Measurements from ENCODE around the gene VIPR2. TPM values are rescaled to one million over a fixed set of nuclear protein-coding genes. Genes with fewer than 3 reads are reported as not detected.

The VIPR2 gene
- total RNA-seq, 4 donors from 2014 or later = 1.8 to 3.7 (median 2.7) TPM

DNA sequence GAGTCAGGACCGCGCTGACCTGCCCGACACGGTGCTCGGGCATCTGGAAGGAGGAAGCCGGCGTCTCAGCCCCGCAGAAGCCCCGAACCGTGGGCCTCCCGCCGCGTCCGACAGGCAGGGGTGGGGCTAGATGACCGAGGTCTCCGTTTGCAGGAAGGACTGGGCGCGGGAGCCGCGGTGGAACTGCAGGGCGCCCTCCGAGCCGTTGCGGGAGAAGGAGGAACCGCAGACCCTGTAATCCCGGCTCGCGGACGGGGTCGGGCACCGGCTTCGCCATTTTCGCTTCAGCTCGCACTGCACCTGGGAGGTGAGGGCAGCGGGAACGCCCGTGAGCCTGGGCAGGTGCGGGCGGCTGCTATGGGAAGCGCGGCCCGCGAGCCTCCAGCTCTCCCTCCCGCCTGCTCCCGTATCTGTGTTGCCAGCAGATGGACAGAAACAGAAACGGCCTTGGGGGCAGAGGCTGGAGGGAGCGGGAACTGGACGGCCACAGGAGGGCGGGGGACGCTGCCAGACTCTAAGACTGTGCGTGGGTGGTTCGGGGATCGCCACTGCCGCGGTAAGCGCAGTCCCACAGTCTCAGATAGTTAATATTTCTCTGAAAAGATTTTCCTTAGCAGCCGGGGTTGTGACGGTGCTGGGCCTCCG, 114.1 kb downstream of the VIPR2 start:
- TF ChIP-seq POLR2A (IDR thresholded peaks at IDR 0.05) = no peak
- TF ChIP-seq, protein P1, sequence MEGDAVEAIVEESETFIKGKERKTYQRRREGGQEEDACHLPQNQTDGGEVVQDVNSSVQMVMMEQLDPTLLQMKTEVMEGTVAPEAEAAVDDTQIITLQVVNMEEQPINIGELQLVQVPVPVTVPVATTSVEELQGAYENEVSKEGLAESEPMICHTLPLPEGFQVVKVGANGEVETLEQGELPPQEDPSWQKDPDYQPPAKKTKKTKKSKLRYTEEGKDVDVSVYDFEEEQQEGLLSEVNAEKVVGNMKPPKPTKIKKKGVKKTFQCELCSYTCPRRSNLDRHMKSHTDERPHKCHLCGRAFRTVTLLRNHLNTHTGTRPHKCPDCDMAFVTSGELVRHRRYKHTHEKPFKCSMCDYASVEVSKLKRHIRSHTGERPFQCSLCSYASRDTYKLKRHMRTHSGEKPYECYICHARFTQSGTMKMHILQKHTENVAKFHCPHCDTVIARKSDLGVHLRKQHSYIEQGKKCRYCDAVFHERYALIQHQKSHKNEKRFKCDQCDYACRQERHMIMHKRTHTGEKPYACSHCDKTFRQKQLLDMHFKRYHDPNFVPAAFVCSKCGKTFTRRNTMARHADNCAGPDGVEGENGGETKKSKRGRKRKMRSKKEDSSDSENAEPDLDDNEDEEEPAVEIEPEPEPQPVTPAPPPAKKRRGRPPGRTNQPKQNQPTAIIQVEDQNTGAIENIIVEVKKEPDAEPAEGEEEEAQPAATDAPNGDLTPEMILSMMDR (IDR thresholded peaks at IDR 0.05) = peak; percentile 24 to 46 (median 34)
- TF ChIP-seq POLR2AphosphoS5 (IDR thresholded peaks at IDR 0.05) = no peak
- Histone ChIP-seq H3K4me3 (peak overlapping the region; percentile 29 to 52 (median 39)), H3K27ac (peak overlapping the region; percentile 18 to 64 (median 54)), H3K9me3 (no peaks in the 10 kb centered on the region), H3K36me3 (no peaks in the 10 kb centered on the region), H3K4me1 (peaks cover 0 to 20% (median 8%) of the 10 kb centered on the region in 4 donors), H3K27me3 (peaks cover 16% of the 10 kb centered on the region)
- DNase-seq = peak; percentile 56
- in situ Hi-C loops (cut with MboI; ENCODE audit: low pct_ligation_motif_present in 1 of 4, low pct_unique_long_range_greater_than_20kb in 1 of 4, low sequenced_read_pairs in 3 of 4) = no loop called here
- intact Hi-C loops (cut with DNase I; ENCODE audit: low total_unique reads) = no loop called here
- WGBS, 2 donors (ENCODE audit: low coverage in 1 of 2) = 6% methylated on average over 51 of the region's 59 CpGs; no CpG with 5 or more reads in 1 of the 2 donors

DNA sequence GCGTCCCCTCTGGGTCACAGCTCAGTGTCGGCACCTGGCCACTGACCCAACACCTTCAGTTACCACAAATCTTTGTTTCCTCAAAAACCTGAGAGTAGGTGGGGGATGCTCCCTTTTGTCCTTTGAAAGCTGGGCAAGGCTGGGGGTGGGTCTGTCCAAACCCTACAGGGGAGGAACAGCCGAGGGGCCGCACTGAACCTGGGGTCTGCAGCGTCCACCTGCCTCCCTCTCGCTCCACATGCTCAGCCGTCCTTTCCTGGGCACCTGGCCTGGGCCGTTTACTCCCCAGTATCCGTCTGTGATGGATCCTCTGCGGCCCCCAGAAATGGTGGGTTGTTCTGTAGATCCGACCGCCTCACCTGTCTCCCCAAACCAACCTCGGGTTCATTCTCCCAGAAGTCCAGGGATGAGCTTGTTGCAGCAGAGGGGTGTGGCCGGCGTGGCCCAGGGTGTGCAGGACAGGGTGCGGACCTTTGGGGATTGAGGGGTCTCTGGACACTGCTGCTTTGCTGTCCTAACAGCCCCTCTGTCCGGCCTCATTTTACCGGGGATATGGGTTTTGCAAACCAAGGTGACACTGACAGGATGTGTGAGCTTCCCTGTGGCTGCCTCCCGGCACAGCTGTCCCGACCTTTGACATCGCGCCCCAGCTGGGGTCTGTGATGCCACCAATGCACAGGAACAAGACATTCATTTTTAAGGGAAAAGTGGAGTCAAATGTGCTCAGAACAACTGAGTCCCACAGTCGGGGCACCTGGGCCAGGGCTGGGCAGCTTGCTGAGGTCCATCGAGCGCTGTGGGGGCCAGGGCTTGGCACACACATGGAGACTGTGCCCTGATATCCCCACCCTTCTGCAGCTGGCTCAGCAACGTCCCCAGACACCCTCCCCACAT, 115.9 kb downstream of the VIPR2 start:
- WGBS, 2 donors (ENCODE audit: low coverage in 1 of 2) = 84 to 90% methylated on average over 7 to 26 of the region's 26 CpGs
- Histone ChIP-seq H3K36me3 (no peaks in the 10 kb centered on the region), H3K4me3 (no peak overlapping the region), H3K4me1 (peaks cover 0 to 20% (median 8%) of the 10 kb centered on the region in 4 donors), H3K27me3 (peaks cover 16% of the 10 kb centered on the region), H3K9me3 (no peaks in the 10 kb centered on the region), H3K27ac (no peak overlapping the region)
- intact Hi-C loops (cut with DNase I; ENCODE audit: low total_unique reads) = no loop called here
- TF ChIP-seq, protein P1 (IDR thresholded peaks at IDR 0.05) = no peak
- no peak for TF ChIP-seq EP300 (IDR thresholded peaks at IDR 0.05; ENCODE audit: low read depth)
- TF ChIP-seq POLR2A (IDR thresholded peaks at IDR 0.05) = no peak
- no peak for TF ChIP-seq POLR2AphosphoS5 (IDR thresholded peaks at IDR 0.05)
- DNase-seq = peak; percentile 7
- in situ Hi-C loops (cut with MboI; ENCODE audit: low pct_ligation_motif_present in 1 of 4, low pct_unique_long_range_greater_than_20kb in 1 of 4, low sequenced_read_pairs in 3 of 4) = no loop called here

DNA sequence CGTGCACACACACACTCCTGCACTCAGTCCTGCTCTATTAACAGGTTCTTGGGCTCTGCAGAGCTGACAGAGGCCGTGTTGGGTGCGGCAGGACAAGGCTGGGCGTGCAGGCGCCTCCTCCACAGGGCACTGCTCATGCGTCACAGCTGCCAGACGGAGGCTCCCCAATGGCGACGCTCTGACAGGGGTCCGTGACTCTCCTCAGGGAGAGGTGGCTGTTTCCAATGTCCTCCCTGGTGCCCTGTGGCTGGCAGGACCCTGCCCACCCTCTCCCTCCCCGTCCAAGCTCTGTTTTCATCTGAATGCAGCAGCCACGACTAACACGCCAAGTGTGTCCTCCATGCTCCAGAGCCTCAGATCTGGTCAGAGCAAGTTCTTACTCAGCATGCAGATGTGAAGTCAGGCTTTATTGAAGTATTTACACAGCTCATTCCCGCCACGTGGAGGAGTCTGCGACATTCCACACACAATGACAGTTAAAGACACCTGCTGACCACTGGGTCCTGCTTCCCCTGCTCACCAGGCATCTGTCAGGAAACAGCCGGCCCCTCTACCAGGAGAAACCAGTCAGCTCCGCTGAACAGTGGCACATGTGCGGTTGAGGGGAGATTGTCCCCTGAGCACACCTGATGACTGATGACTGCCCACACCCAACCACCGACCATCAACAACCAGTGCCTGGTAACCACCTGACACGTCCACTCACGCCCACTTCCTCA, 116.7 kb downstream of the VIPR2 start:
- no peak overlapping the region for H3K27ac ChIP-seq

More for the DNA sequence above, 116.7 kb downstream of the VIPR2 start:
- Histone ChIP-seq H3K4me1 (peaks cover 0 to 20% (median 8%) of the 10 kb centered on the region in 4 donors), H3K9me3 (no peaks in the 10 kb centered on the region), H3K4me3 (peak overlapping the region in 1 of 4 donors; percentile 13), H3K27me3 (peaks cover 16% of the 10 kb centered on the region), H3K36me3 (no peaks in the 10 kb centered on the region)
- TF ChIP-seq, protein P1 (IDR thresholded peaks at IDR 0.05) = no peak
- no peak for TF ChIP-seq EP300 (IDR thresholded peaks at IDR 0.05; ENCODE audit: low read depth)
- TF ChIP-seq POLR2AphosphoS5 (IDR thresholded peaks at IDR 0.05) = no peak
- TF ChIP-seq POLR2A (IDR thresholded peaks at IDR 0.05) = no peak
- 60% methylated on average over 22 of the region's 22 CpGs; no CpG with 5 or more reads in 1 of the 2 donors for WGBS, 2 donors (ENCODE audit: low coverage in 1 of 2)
- in situ Hi-C loops (cut with MboI; ENCODE audit: low pct_ligation_motif_present in 1 of 4, low pct_unique_long_range_greater_than_20kb in 1 of 4, low sequenced_read_pairs in 3 of 4) (no loop called here), intact Hi-C loops (cut with DNase I; ENCODE audit: low total_unique reads) (no loop called here)
- peak; percentile 66 for DNase-seq
